Esophagus squamous epithelium (tissue), 5 donors: ENCODE results near the gene ST6GALNAC3. TPM values are rescaled to one million over a fixed set of nuclear protein-coding genes. Genes with fewer than 3 reads are reported as not detected.

Source experiments
- DNase-seq: peaks from one replicate; lab custom pipeline; 2025; lab: John Stamatoyannopoulos, UW
- H3K27ac ChIP-seq, 4 donors: fragments of 200-600 bp; sonication (generic); one replicate each; pipeline ENCODE4 v1.5.1; 2016 to 2019; ENCODE audit warnings: mild to moderate bottlenecking in 1 of 4
- H3K27me3 ChIP-seq, 4 donors: fragments of 200-600 bp; sonication (generic); 1 replicate in 3 of 4; 2 replicates in 1 of 4; pipeline versions ENCODE4 v1.5.1 to v1.6.0; 2017 to 2021; ENCODE audit warnings: antibody characterized with exemption in 1 of 4
- H3K36me3 ChIP-seq, 3 donors: fragments of 200-600 bp; sonication (generic); one replicate each; pipeline ENCODE4 v1.5.1; 2016 to 2019
- H3K4me1 ChIP-seq, 3 donors: fragments of 200-600 bp; sonication (generic); one replicate each; pipeline ENCODE4 v1.5.1; 2017 to 2019
- H3K4me3 ChIP-seq, 4 donors: fragments of 200-600 bp; sonication (generic); 1 replicate in 3 of 4; 2 replicates in 1 of 4; pipeline ENCODE4 v1.5.1; 2016 to 2019; ENCODE audit warnings: mild to moderate bottlenecking in 2 of 4, moderate library complexity in 1 of 4
- H3K9me3 ChIP-seq, 3 donors: fragments of 200-600 bp; sonication (generic); one replicate each; pipeline ENCODE4 v1.5.1; 2016 to 2019
- CTCF ChIP-seq, 6 experiments: fragments of 450-650 bp in 4 of 6; fragments of 200-600 bp in 2 of 6; sonication (generic) in 2 of 6; IDR thresholded peaks; one replicate each; pipeline ENCODE4 v1.5.1; 2016 to 2019; ENCODE audit warnings: antibody characterized with exemption in 6 of 6, mild to moderate bottlenecking in 4 of 6, moderate library complexity in 4 of 6
- POLR2A ChIP-seq, 4 donors: fragments of 450-650 bp; IDR thresholded peaks; one replicate each; pipeline ENCODE4 v1.6.1; 2017; ENCODE audit warnings: antibody characterized with exemption in 4 of 4, mild to moderate bottlenecking in 4 of 4, moderate library complexity in 3 of 4
- WGBS, 2 donors: methylation state at CpG; one replicate each; pipeline ENCODE4 v1.1.5; 2018; 5-methylcytosine and 5-hydroxymethylcytosine counted together
- intact Hi-C: fragments of 100-400 bp; cut with DNase I; formaldehyde crosslinking; loops from one replicate; pipeline ENCODE4 v1.15.0; 2022
- total RNA-seq, 4 donors: library from RNA; depleted of rRNA; stranded (reverse); fragments of >200 nt; gene quantifications; one replicate each; pipeline ENCODE4 v1.1.0, GENCODE V29; 2016
- donor health status: DM: yes; HTN: yes; CAD: no.

ST6GALNAC3 gene
- total RNA-seq, 4 donors from 2014 or later, result 0.27 to 4.3 (median 2.2) TPM

- Histone ChIP-seq H3K9me3 (no peaks in the 10 kb centered on the region), H3K36me3 (no peaks in the 10 kb centered on the region), H3K27ac (no peak overlapping the region), H3K27me3 (no peaks in the 10 kb centered on the region), H3K4me3 (no peak overlapping the region), H3K4me1 (peaks cover 0 to 18% (median 0%) of the 10 kb centered on the region in 3 donors)
- no peak for DNase-seq
- TF ChIP-seq POLR2A (IDR thresholded peaks at IDR 0.05), result no peak
- TF ChIP-seq CTCF (IDR thresholded peaks at IDR 0.05), result no peak
- intact Hi-C loops, result no loop called here
- WGBS, 2 donors, result 28 to 36% methylated on average over 5 of the region's 5 CpGs
Measured at GRCh38 chr1:76142771-76143540, 68.4 kb downstream of the ST6GALNAC3 start.

GRCh38 chr1:76144247-76144646 lies 69.7 kb downstream of the ST6GALNAC3 start:
- Histone ChIP-seq H3K9me3 (no peaks in the 10 kb centered on the region), H3K27me3 (no peaks in the 10 kb centered on the region), H3K4me1 (peaks cover 0 to 14% (median 0%) of the 10 kb centered on the region in 3 donors), H3K27ac (no peak overlapping the region), H3K4me3 (no peak overlapping the region), H3K36me3 (no peaks in the 10 kb centered on the region)
- no peak for TF ChIP-seq CTCF (IDR thresholded peaks at IDR 0.05)
- no peak for TF ChIP-seq POLR2A (IDR thresholded peaks at IDR 0.05)
- WGBS, 2 donors, result 92 to 95% methylated on average over 2 of the region's 2 CpGs
- intact Hi-C loops, result no loop called here
- no peak for DNase-seq

GRCh38 chr1:76145332-76145731 lies 70.8 kb downstream of the ST6GALNAC3 start:
- TF ChIP-seq CTCF (IDR thresholded peaks at IDR 0.05) (no peak), POLR2A (IDR thresholded peaks at IDR 0.05) (no peak)
- H3K27me3 ChIP-seq, result no peaks in the 10 kb centered on the region
- no peak overlapping the region for H3K27ac ChIP-seq
- no peak for DNase-seq
- H3K9me3 ChIP-seq, result no peaks in the 10 kb centered on the region
- intact Hi-C loops, result no loop called here
- H3K4me3 ChIP-seq, result no peak overlapping the region
- H3K4me1 ChIP-seq, result peaks cover 0 to 8% (median 0%) of the 10 kb centered on the region in 3 donors
- 69 to 80% methylated on average over 6 of the region's 6 CpGs for WGBS, 2 donors
- H3K36me3 ChIP-seq, result no peaks in the 10 kb centered on the region

GRCh38 chr1:76146184-76146583 lies 71.6 kb downstream of the ST6GALNAC3 start:
- Histone ChIP-seq H3K4me1 (peaks cover 0 to 14% (median 0%) of the 10 kb centered on the region in 3 donors), H3K36me3 (no peaks in the 10 kb centered on the region), H3K27me3 (no peaks in the 10 kb centered on the region), H3K9me3 (no peaks in the 10 kb centered on the region), H3K27ac (no peak overlapping the region), H3K4me3 (no peak overlapping the region)
- no peak for TF ChIP-seq POLR2A (IDR thresholded peaks at IDR 0.05)
- TF ChIP-seq CTCF (IDR thresholded peaks at IDR 0.05), result no peak
- DNase-seq, result no peak
- intact Hi-C loops, result no loop called here
- 28 to 57% methylated on average over 1 of the region's 1 CpG for WGBS, 2 donors

GRCh38 chr1:76147917-76148316 lies 73.4 kb downstream of the ST6GALNAC3 start:
- no peak for TF ChIP-seq CTCF (IDR thresholded peaks at IDR 0.05)
- no peak for TF ChIP-seq POLR2A (IDR thresholded peaks at IDR 0.05)
- Histone ChIP-seq H3K27ac (no peak overlapping the region), H3K36me3 (no peaks in the 10 kb centered on the region), H3K9me3 (no peaks in the 10 kb centered on the region), H3K4me1 (peaks cover 0 to 9% (median 0%) of the 10 kb centered on the region in 3 donors), H3K27me3 (no peaks in the 10 kb centered on the region), H3K4me3 (no peak overlapping the region)
- intact Hi-C loops, result no loop called here
- 53 to 73% methylated on average over 4 of the region's 4 CpGs for WGBS, 2 donors
- no peak for DNase-seq
